B cell (primary cell): Measurements from ENCODE around the gene RGS6.

ENCODE experiments used
- EZH2 ChIP-seq: IDR thresholded peaks from 2 replicates; pipeline ENCODE4 v1.6.1; 2012; ENCODE audit warnings: borderline replicate concordance, low read depth, mild to moderate bottlenecking, moderate library complexity, low read length; ENCODE audit not compliant: insufficient read depth, poor library complexity, severe bottlenecking
- TF ChIP-seq, protein P1 (sequence below): fragments of 200-600 bp; IDR thresholded peaks from one replicate; pipeline ENCODE4 v1.8.0; 2022; ENCODE audit warnings: antibody characterized with exemption, mild to moderate bottlenecking

DNA sequence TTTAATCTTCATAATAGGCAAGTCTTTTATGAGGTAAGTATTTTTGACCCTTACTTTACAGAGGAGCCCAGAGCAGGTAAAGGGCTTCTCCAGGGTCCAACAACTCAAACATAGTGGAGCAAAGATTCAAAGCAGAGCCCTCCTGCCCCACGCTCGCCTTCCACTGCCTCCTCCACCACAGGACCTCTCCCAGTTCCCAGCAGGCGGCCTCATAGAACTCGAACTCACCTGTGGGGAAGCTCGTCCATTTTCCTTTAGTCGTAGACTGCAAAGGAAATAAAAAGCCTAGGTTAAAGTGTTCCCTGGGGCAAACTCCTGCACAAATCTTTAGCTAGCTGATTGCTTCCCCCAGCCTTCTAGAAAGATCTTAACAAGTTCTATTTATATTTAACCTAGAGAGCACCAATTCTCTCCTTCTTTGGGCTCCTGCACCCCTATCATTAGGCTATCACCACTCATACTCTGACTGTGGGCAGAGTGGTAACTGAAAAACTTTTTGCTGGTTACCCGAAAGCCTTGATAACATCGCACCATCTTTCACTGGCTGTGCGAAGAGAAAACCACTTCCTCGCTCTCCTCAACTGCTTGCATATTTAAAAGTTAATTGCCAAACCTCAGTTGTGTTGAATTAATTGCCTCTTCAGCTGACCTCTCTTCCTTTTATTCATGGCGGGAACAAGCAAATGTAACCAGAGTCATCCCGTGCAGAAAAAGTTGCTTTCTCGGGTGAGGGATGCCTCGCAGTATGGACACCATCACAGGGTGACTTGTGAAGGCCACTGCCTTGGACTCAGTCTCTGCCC is 662.1 kb downstream of the RGS6 start:
- no peak for TF ChIP-seq EZH2
- TF ChIP-seq, protein P1, sequence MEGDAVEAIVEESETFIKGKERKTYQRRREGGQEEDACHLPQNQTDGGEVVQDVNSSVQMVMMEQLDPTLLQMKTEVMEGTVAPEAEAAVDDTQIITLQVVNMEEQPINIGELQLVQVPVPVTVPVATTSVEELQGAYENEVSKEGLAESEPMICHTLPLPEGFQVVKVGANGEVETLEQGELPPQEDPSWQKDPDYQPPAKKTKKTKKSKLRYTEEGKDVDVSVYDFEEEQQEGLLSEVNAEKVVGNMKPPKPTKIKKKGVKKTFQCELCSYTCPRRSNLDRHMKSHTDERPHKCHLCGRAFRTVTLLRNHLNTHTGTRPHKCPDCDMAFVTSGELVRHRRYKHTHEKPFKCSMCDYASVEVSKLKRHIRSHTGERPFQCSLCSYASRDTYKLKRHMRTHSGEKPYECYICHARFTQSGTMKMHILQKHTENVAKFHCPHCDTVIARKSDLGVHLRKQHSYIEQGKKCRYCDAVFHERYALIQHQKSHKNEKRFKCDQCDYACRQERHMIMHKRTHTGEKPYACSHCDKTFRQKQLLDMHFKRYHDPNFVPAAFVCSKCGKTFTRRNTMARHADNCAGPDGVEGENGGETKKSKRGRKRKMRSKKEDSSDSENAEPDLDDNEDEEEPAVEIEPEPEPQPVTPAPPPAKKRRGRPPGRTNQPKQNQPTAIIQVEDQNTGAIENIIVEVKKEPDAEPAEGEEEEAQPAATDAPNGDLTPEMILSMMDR: no peak
